ENCODE results near the gene ZBTB1. TPM values are rescaled to one million over a fixed set of nuclear protein-coding genes. Genes with fewer than 3 reads are reported as not detected.
A peak's percentile ranks its signal among the peaks of the same experiment; 100 is the strongest.

Gene ZBTB1
- total RNA-seq, 3 donors from 2014 or later (not counting 1 experiment from before 2014, with no cell fraction given): 146 to 166 (median 151) TPM

DNA sequence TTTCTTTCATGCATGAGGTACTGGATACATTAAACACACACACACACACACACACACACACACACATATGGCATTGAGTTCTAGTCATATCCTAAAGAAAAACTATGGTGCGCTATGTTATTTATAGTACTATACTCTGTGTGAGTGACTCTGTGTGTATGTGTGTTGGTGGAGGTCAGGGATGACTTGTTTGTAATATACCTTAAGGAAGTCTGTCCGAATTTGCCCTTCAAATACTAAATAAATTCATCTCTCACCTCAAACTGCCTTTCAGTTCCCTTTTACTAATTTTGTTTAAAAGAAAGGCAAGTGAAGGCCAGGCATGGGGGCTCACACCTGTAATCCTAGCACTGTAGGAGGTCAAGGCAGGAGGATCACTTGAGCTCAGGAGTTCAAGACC lies 41.4 kb upstream of the ZBTB1 start:
- peak overlapping the region in 1 of 2 donors; percentile 92 for H3K27ac Mint-ChIP-seq
- no peak for ATAC-seq

DNA sequence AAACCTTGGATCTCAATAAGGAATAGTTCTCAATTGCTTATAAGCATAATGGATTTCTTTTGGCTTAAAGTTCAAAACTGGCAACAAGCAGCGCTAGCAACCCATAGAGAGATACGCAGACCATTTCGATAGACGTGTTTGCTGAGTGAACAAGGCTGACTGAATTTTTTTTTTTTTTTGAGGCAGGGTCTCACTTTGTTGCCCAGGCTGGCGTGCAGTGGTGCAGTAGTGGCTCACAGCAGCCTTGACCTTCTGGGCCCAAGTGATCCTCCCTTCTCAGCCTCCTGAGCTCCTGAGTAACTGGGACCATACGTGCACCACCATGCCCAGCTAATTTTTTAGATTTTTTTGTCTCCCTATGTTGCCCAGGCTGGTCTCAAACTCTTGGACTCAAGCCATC lies 40.7 kb upstream of the ZBTB1 start:
- Mint-ChIP-seq H3K27me3 (ENCODE audit: low read depth in 2 of 2) (no peaks in the 10 kb centered on the region), H3K4me1 (peaks cover 36 to 47% of the 10 kb centered on the region in 2 donors), H3K9me3 (no peaks in the 10 kb centered on the region)

More for the DNA sequence above, 41.4 kb upstream of the ZBTB1 start:
- intact Hi-C loops (cut with micrococcal nuclease): no loop called here
- no peak overlapping the region for H3K27ac ChIP-seq (ENCODE audit: low read length)
- peaks cover 14% of the 10 kb centered on the region for H3K4me1 ChIP-seq (ENCODE audit: control insufficient read depth, insufficient read depth, low read length)
- TF ChIP-seq, protein P1, sequence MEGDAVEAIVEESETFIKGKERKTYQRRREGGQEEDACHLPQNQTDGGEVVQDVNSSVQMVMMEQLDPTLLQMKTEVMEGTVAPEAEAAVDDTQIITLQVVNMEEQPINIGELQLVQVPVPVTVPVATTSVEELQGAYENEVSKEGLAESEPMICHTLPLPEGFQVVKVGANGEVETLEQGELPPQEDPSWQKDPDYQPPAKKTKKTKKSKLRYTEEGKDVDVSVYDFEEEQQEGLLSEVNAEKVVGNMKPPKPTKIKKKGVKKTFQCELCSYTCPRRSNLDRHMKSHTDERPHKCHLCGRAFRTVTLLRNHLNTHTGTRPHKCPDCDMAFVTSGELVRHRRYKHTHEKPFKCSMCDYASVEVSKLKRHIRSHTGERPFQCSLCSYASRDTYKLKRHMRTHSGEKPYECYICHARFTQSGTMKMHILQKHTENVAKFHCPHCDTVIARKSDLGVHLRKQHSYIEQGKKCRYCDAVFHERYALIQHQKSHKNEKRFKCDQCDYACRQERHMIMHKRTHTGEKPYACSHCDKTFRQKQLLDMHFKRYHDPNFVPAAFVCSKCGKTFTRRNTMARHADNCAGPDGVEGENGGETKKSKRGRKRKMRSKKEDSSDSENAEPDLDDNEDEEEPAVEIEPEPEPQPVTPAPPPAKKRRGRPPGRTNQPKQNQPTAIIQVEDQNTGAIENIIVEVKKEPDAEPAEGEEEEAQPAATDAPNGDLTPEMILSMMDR (IDR thresholded peaks at IDR 0.05): no peak
- H3K4me1 Mint-ChIP-seq: peaks cover 32 to 47% of the 10 kb centered on the region in 2 donors
- H3K36me3 ChIP-seq (ENCODE audit: control insufficient read depth, insufficient read depth, low read length): no peaks in the 10 kb centered on the region
- no peaks in the 10 kb centered on the region for H3K27me3 Mint-ChIP-seq (ENCODE audit: low read depth in 2 of 2)
- no peak for DNase-seq
- no peaks in the 10 kb centered on the region for H3K27me3 ChIP-seq (ENCODE audit: control insufficient read depth, insufficient read depth, low read length)
- H3K9me3 Mint-ChIP-seq: no peaks in the 10 kb centered on the region
- H3K4me3 Mint-ChIP-seq: no peak overlapping the region
- WGBS (ENCODE audit: insufficient coverage): no CpG with 5 or more reads among the region's 2 CpGs
- H3K36me3 Mint-ChIP-seq: no peaks in the 10 kb centered on the region
- H3K4me3 ChIP-seq (ENCODE audit: low read length): no peak overlapping the region
- no peaks in the 10 kb centered on the region for H3K9me3 ChIP-seq (ENCODE audit: control insufficient read depth, insufficient read depth, low read length)

DNA sequence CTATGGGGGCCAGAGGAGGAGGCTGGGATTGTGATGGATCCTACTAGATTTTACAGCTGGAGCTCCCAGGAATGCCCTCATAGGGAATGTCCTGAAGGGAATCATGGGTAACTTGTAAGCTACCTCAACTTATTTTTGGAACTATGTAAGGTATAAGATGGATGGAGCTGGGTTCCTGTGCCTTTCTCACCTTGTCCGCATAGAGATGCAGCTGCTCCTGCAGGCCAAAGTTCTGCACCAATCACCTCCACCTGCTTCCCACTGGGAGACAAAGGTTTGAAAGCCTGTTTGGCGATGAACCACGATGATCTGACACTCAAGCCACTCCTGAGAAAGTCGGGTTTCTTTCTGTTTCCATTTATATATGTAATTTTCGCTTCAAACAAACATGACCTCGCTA lies 39.9 kb upstream of the ZBTB1 start:
- Histone ChIP-seq H3K4me3 (ENCODE audit: low read length) (peak overlapping the region; percentile 71), H3K27ac (ENCODE audit: low read length) (peak overlapping the region; percentile 62), H3K4me1 (ENCODE audit: control insufficient read depth, insufficient read depth, low read length) (peaks cover 14% of the 10 kb centered on the region), H3K27me3 (ENCODE audit: control insufficient read depth, insufficient read depth, low read length) (no peaks in the 10 kb centered on the region), H3K36me3 (ENCODE audit: control insufficient read depth, insufficient read depth, low read length) (no peaks in the 10 kb centered on the region), H3K9me3 (ENCODE audit: control insufficient read depth, insufficient read depth, low read length) (no peaks in the 10 kb centered on the region)
- no peaks in the 10 kb centered on the region for H3K9me3 Mint-ChIP-seq
- intact Hi-C loops (cut with micrococcal nuclease): loop anchor here (1.0 to 5.0 kb wide), 4 partner anchors 19 to 77 kb away; partner anchors contain the start of genes MTHFD1, ZBTB1 and ZBTB25
- H3K4me3 Mint-ChIP-seq: peak overlapping the region; percentile 94
- ATAC-seq (peak in 1 of 3 donors; percentile 30), DNase-seq (no peak)
- H3K27ac Mint-ChIP-seq: peak overlapping the region; percentile 89 to 92
- WGBS (ENCODE audit: insufficient coverage): 10% methylated on average over 5 of the region's 6 CpGs
- no peaks in the 10 kb centered on the region for H3K36me3 Mint-ChIP-seq
- H3K4me1 Mint-ChIP-seq: peaks cover 38 to 45% of the 10 kb centered on the region in 2 donors
- H3K27me3 Mint-ChIP-seq (ENCODE audit: low read depth in 2 of 2): no peaks in the 10 kb centered on the region
- TF ChIP-seq, protein P1 (IDR thresholded peaks at IDR 0.05): no peak

More for the DNA sequence above, 40.7 kb upstream of the ZBTB1 start:
- Mint-ChIP-seq H3K27ac (peak overlapping the region; percentile 89 to 92), H3K36me3 (no peaks in the 10 kb centered on the region), H3K4me3 (peak overlapping the region; percentile 94)
- Histone ChIP-seq H3K4me3 (ENCODE audit: low read length) (no peak overlapping the region), H3K9me3 (ENCODE audit: control insufficient read depth, insufficient read depth, low read length) (no peaks in the 10 kb centered on the region), H3K27ac (ENCODE audit: low read length) (no peak overlapping the region), H3K36me3 (ENCODE audit: control insufficient read depth, insufficient read depth, low read length) (no peaks in the 10 kb centered on the region), H3K27me3 (ENCODE audit: control insufficient read depth, insufficient read depth, low read length) (no peaks in the 10 kb centered on the region), H3K4me1 (ENCODE audit: control insufficient read depth, insufficient read depth, low read length) (peaks cover 14% of the 10 kb centered on the region)
- WGBS (ENCODE audit: insufficient coverage): 97% methylated on average over 6 of the region's 6 CpGs
- DNase-seq (no peak), ATAC-seq (no peak)
- TF ChIP-seq, protein P1 (IDR thresholded peaks at IDR 0.05): no peak
- intact Hi-C loops (cut with micrococcal nuclease): no loop called here
